NCI-H446 (cell line): ENCODE results near the gene CAMSAP3.

Experiments used
- DNase-seq, 2 experiments: peaks; one replicate each; lab custom pipeline; 2025; lab: John Stamatoyannopoulos, UW

Gene CAMSAP3, protein sequence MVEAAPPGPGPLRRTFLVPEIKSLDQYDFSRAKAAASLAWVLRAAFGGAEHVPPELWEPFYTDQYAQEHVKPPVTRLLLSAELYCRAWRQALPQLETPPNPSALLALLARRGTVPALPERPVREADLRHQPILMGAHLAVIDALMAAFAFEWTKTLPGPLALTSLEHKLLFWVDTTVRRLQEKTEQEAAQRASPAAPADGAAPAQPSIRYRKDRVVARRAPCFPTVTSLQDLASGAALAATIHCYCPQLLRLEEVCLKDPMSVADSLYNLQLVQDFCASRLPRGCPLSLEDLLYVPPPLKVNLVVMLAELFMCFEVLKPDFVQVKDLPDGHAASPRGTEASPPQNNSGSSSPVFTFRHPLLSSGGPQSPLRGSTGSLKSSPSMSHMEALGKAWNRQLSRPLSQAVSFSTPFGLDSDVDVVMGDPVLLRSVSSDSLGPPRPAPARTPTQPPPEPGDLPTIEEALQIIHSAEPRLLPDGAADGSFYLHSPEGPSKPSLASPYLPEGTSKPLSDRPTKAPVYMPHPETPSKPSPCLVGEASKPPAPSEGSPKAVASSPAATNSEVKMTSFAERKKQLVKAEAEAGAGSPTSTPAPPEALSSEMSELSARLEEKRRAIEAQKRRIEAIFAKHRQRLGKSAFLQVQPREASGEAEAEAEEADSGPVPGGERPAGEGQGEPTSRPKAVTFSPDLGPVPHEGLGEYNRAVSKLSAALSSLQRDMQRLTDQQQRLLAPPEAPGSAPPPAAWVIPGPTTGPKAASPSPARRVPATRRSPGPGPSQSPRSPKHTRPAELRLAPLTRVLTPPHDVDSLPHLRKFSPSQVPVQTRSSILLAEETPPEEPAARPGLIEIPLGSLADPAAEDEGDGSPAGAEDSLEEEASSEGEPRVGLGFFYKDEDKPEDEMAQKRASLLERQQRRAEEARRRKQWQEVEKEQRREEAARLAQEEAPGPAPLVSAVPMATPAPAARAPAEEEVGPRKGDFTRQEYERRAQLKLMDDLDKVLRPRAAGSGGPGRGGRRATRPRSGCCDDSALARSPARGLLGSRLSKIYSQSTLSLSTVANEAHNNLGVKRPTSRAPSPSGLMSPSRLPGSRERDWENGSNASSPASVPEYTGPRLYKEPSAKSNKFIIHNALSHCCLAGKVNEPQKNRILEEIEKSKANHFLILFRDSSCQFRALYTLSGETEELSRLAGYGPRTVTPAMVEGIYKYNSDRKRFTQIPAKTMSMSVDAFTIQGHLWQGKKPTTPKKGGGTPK

DNA sequence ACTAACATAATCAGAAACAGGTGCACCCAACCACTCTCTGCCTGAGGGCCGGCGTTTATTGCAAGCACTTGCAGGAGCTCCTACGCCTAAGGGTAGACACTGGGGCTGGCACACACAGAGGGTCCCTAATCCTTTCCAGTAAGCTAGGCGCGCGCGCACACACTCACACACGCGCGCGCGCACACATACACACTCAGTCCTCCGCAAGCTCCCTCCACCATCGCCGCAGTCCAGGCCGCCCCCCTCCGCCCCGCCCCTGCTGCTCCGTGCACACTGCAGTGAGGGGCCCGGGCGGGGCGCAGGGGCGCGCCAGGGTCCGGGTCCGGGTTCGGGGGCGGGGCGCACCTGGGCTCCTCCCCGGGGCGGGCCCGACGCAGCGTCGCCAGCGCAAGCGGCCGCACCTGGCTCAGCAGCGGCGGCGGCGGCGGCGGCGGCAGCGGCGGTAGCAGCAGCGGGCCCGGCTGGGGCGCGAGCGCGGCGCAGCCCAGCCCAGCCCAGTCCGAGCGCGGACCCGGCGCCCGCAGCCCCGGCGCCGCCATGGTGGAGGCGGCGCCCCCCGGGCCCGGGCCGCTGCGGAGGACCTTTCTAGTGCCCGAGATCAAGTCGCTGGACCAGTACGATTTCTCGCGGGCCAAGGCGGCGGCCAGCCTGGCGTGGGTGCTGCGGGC, at the start of gene CAMSAP3:
Gene CAMSAP3, plus strand, starts transcription at position 398 of the 668 bp plus-strand sequence. Its CDS starts 140 bp downstream, at position 538.
- peak in 1 of 2 experiments; percentile 33 for DNase-seq

DNA sequence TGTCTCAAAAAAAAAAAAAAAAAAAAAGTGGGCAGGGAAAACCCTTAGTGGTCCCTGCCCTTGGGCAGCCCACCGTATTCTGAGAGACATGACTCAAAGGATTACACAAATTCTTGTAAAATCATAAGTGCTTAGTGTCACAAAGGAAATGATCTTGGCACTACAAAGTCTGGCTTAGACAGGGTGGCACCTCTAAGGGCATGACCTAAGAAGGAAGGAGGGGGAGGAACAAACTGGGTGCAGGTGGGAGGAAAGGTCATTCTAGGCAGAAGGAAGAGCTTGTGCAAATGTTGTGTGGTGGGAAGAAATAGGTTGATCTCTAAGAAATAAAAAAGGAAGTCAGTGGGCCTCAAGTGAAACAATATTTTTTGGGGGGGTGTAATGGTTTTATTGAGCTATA, 49.8 kb upstream of the CAMSAP3 start:
- DNase-seq, result no peak

DNA sequence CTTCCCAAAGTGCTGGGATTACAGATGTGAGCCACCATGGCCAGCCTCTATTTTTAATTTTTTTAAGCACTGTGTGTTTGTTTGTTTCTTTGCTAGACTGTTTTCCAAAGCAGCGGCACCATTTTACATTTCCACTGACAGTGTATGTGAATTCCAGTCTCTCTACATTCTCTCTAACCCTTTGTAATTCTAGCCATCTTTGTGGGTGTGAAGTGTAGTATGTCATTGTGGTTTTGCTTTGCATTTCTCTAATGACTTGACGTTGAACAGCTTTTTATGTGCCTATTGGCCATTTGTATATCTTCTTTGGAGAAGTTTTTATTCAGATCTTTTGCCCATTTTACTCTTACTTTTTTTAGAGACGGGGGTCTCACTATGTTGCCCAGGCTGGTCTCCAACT, 48.5 kb upstream of the CAMSAP3 start:
- no peak for DNase-seq

DNA sequence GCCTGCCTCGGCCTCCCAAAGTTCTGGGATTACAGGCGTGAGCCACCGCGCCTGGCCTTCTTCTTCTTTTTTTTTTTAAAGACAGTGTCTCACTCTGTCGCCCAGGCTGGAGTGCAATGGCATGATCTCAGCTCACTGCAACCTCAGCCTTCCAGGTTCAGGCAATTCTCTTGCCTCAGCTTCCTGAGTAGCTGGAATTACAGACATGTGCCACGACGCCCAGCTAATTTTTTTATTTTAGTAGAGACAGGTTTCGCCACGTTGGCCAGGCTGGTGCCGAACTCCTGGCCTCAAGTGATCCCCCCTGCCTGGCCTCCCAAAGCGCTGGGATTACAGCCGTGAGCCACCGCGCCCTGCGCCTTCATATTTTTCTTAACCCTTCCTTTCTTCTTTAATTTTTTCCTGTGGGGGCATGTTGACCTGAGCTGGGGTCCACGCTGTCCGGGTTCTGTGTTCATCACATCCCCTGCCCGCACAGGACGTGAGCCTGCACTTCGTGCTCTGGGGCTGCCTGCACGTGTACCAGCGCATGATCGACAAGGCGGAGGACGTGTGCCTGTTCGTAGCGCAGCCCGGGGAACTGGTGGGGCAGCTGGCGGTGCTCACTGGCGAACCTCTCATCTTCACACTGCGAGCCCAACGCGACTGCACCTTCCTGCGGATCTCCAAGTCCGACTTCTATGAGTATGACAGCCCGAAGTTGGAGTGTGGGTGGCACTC, 46.1 kb upstream of the CAMSAP3 start:
- DNase-seq, result no peak

DNA sequence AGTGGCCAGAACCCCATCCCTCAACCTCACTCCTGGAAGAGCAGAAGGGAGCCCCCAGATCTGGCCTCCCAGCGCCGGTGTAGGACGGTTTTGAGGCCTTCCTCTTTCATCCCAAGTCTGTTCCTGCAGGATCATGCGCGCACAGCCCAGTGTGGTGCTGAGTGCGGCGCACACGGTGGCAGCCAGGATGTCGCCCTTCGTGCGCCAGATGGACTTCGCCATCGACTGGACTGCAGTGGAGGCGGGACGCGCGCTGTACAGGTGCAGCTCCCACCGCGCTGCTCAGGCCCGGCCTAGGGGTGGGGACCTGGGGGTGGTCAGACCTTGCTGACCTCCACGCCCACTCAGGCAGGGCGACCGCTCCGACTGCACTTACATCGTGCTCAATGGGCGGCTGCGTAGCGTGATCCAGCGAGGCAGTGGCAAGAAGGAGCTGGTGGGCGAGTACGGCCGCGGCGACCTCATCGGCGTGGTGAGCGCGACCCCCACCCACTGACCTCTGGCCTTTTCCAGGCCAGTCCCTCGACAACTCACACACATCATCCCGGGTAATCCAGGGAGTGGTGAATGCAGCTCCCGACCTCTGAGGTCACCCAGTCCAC, 45.4 kb upstream of the CAMSAP3 start:
- no peak for DNase-seq

DNA sequence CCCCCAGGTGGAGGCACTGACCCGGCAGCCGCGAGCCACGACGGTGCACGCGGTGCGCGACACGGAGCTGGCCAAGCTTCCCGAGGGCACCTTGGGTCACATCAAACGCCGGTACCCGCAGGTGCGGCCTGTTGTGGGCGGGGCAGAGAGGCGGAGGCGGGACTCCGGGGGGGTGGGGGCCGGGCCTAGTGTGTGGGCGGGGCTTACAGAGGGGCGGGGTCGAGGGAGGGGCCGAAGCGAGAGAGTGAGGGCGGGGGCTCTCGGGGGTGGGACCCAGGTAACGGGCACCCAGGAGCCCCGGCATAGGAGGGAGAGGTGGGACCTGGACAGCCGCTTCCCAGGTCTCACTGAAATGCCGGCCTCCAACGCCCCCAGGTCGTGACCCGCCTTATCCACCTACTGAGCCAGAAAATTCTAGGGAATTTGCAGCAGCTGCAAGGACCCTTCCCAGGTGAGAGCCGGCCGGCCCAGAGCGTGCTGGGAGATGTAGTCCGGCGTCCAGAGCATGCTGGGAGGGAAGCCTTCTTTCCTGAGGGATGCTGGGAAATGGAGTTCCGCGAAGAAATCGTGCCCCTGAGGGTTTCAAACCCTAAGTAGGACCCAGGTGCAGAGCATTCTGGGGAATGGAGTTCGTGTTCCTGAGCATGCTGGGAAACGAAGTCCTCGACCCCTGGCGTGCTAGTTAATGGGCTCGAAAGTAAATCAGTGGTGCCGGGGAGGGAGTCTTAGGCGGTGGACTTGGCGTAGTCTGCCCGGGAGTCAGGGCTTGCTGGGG, 44.5 kb upstream of the CAMSAP3 start:
- DNase-seq, result no peak

DNA sequence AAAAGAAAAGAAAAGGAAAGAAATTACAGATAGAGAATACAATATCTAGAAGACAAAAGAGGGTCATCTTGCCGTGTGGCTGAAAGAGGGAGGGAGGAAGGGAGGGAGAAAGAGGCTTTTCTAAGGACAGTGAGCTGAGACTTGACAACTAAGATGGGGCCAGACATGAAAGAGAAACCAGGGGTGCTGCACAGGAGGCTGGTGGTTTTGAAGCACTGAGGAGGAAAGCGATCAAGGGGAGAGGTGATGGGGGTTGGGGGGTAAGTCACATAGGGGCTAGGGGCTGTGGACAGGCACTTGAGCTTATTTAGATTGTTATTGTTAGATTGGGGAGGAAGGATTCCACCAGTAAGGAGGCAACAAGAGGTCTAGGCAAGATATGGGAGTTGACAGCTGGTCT, 42.9 kb upstream of the CAMSAP3 start:
- no peak for DNase-seq

DNA sequence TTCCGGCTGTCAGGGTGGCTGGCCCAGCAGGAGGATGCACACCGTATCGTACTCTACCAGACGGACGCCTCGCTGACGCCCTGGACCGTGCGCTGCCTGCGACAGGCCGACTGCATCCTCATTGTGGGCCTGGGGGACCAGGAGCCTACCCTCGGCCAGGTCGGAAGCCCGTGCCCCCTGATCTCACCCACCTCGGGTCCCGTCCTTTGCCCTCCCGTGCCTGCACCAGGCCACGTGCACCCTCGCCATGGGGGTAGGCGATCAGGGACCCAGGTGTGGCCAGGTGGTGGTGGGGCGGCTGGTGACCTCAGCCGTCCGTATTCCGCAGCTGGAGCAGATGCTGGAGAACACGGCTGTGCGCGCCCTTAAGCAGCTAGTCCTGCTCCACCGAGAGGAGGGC, 41.1 kb upstream of the CAMSAP3 start:
- no peak for DNase-seq

DNA sequence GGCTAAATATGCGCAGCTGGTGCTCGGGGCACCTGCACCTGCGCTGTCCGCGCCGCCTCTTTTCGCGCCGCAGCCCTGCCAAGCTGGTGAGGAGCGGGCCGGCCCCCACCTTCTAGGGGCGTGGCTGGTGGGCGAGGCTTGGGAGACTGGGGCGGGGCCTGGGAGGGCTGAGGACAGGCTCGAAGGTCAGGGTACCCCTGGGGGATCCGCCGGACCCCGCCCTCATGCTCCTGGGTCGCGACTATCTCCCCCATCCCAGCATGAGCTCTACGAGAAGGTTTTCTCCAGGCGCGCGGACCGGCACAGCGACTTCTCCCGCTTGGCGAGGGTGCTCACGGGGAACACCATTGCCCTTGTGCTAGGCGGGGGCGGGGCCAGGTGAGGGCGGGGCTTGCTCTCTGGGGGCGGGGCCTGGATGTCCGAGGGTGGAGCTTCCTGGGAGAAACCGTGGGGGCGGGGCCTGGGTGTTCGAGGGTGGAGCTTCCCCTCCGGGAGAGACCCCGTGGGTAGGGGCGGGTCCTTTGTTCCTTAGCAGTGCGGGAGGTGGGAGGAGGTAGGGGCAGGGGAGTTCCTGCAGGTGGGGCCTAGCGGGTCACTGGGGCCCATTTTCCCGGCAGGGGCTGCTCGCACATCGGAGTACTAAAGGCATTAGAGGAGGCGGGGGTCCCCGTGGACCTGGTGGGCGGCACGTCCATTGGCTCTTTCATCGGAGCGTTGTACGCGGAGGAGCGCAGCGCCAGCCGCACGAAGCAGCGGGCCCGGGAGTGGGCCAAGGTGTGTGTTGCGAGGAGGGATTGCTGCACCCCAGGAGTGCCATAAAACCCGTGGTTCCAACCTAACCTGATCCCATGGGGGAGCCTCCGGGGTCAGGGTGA, 40.4 kb upstream of the CAMSAP3 start:
- no peak for DNase-seq

DNA sequence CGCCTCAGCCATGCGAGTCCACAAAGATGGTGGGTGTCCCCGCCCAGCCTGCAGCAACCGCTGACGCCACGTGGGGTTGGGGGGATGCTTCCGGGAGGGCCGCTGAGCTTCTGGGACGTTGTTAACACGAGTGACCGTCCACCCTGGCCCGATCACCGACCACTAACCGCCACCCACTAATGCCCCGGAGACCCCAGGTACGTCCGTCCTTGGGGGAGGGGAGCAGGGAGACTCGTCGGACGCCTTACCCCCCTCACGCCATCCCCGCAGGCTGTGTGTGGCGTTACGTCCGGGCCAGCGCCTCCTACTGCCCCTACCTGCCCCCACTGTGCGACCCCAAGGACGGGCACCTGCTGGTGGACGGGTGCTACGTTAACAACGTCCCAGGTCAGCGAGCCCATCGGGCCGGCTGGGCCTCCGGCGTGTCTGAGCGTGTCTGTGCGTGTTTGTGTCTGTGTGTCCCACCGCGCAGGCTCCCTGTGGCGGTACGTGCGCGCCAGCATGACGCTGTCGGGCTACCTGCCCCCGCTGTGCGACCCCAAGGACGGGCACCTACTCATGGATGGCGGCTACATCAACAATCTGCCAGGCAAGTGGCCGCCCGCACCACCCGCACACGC, 38.9 kb upstream of the CAMSAP3 start:
- DNase-seq, result no peak

DNA sequence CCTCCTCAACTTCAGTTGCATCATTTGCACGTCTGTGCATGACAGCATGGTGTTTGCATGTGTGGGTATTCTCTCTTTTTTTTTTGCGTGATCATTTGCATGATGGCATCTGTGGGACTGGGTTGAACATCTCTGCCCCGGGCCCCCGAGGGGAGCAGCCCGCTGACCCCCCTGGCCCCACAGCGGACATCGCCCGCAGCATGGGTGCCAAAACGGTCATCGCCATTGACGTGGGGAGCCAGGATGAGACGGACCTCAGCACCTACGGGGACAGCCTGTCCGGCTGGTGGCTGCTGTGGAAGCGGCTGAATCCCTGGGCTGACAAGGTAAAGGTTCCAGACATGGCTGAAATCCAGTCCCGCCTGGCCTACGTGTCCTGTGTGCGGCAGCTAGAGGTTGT, 37.0 kb upstream of the CAMSAP3 start:
- DNase-seq, result no peak

DNA sequence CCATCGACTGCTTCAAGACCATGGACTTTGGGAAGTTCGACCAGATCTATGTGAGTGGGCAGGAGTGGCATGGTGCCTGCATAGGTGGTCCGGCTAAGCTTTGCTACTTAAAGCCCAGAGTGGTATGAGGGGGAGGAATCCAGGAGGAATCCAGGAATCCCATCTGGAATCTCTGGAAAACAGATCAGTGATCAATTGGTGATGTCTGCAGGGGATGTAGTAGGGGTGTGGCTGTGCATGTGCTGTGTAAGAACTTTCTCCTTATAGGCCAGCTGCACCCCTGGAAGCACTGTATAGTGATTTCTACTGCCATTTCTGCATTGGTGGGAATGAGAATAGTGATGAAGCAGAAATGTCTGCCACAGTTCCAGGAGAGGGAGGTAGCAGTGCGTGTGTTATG, 36.6 kb upstream of the CAMSAP3 start:
- no peak for DNase-seq

DNA sequence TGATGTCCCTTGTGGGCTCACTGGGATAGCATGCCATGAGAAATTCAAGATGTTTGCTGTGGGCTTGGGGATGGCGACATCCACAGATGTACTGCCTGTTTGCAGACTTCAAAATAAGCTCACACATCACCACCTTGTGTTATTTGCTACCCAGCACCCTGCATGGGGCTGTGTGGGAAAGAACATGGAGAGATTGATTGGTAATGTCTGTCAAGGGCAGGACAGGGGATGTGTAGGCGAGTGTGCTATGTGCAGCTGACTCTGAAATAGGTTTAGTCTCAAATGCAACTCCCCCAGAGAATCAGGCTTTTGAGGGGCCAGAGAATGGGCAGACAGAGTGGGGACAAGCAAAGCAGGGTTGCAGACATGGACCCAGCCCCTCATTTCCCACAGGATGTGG, 35.4 kb upstream of the CAMSAP3 start:
- DNase-seq, result no peak

DNA sequence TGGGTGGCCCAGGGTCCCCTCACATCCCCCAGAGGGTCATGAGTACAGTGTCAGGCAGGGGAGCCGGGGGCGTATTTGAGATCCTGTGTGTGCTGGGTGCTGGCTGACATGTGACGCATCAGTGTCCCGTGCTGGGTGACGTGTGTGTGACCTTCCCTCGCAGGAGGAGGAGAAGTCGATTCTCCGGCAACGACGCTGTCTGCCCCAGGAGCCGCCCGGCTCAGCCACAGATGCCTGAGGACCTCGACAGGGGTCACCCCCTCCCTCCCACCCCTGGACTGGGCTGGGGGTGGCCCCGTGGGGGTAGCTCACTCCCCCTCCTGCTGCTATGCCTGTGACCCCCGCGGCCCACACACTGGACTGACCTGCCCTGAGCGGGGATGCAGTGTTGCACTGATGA, 34.3 kb upstream of the CAMSAP3 start:
- no peak for DNase-seq

DNA sequence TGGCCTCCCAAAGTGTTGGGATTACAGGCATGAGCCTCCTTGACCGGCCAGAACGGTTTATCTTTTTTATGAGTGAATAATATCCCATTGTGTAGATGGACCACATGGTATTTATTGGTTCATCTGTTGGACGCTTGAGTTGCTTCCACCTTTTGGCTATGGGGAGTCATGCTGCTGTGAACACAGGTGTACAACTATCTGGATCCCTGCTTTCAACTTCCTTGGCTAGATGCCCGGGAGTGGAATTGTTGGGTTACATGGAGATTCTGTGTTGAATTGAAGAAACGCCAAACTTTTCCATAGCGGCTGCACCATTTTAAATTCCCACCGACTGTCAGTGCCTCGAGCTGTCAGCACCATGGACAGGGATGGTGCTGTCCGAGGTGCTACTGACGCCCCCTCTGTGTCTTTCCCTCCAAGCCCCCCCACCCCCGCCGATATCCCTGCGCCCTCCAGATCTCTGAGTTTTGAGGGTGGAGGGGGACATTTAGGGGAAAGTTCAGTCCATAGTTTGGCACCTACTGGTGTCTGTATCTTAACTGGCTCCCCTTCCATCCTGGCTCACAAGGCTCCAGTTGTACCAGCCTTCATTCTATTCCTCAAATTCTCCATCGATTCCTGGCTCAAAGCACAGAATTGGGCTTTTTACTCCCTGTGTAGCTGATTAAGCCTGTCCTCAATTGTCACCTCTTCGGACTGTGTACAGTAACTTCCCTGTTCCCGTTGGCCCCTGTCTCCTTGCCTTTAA, 32.8 kb upstream of the CAMSAP3 start:
- no peak for DNase-seq

DNA sequence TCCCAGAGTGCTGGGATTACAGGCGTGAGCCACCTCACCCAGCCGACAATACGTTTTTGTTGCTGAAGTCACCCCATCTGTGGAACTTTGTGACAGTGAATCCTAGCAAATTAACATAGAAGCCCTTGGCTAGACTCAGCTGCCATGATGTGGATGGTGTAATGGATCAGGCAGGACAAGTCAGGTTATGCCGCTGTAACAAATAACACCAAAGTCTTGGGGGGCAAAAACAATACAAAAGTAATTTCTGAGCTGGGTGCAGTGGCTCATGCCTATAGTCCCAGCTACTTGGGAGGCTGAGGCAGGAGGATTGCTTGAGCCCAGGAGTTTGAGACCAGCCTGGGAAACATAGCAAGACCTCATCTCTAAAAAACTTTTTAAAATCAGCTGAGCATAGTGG, 30.8 kb upstream of the CAMSAP3 start:
- no peak for DNase-seq

DNA sequence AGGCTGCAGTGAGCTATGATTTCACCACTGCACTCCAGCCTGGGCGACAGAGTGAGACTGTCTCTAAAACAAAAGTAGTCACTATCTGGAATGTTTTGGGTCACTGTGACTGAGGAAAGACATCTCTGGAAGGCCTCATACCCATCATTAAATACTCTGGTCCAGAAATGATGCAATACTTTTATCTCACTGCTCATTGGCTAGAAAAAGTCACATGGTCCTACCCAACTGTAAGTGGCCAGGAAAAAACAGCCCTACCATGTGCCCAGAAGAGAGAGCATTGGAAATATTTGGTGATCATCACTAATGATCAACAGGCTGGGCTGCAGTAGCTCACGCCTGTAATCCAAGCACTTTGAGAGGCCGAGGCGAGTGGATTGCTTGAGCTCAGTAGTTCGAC, 30.3 kb upstream of the CAMSAP3 start:
- DNase-seq, result no peak

DNA sequence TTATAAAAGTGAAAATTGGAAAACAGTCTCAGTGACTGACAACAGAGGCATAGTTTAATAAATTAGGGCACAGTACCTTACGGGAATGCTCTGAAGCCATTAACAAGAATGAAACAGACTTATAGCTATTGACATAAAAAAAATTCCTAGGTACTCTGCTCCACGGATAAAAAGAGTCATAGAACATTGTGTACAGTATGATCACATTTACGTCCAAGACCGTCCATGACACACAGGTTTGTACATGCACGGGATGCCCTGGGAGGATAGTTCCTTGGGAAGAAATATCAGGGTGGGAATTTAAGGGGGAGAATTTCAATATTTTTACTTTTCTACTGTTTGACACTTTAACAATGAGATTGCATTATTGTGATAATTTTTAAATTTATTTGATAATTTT, 24.9 kb upstream of the CAMSAP3 start:
- no peak for DNase-seq
